NCI-H128 (cell line): ENCODE data around the gene NSUN2.
"Not testable (repeated sequence)": the region's sequence is repeated elsewhere in the genome, so short reads cannot be mapped to it uniquely, and the experiment has no call there.

ENCODE experiments used
- DNase-seq: peaks from one replicate; lab custom pipeline; 2025; ENCODE audit not compliant: unreplicated experiment; lab: John Stamatoyannopoulos, UW

Gene NSUN2

GRCh38 chr5:6645571-6646362 is 12.9 kb upstream of the NSUN2 start:
- not testable (repeated sequence) for DNase-seq

DNA sequence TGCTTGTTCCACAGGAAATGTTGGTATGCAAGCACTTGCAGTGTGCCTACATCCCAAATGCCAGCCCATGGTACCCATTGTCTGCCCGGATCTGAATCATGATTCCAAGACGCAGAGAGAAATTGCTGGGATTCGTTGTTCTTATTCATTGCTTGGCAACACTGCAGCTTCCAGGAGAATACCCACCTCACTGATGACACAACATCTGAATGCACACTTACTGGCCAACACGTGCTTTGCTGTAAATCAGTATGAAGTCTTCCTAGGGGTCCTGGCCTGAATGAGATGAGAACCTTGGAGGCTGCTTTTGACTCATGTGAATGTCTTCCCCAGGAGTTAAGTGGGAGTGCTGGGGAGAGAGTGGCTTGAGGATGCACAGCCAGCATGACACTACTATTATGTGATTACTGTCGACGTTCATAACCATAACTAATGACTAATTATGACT is 12.0 kb upstream of the NSUN2 start:
- DNase-seq = no peak

DNA sequence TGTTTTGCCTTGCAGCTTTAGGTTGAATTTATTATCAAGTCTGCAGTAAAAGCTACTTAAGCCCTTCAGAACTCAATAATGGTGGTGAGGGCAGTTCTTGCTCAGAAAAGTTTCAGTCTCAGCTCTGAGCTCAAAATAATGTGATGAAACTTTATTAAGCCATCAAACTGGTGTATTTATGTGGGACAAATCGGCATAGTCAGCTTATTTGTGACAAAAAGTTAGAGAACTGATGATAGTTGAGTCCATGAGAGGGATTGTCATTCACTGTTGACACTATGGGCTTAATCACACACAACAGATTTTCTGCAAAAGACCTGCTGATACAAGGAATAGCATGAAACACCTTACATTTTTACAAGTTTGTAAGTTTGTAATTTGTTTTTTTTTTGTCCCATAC is 9.8 kb upstream of the NSUN2 start:
- DNase-seq = no peak

DNA sequence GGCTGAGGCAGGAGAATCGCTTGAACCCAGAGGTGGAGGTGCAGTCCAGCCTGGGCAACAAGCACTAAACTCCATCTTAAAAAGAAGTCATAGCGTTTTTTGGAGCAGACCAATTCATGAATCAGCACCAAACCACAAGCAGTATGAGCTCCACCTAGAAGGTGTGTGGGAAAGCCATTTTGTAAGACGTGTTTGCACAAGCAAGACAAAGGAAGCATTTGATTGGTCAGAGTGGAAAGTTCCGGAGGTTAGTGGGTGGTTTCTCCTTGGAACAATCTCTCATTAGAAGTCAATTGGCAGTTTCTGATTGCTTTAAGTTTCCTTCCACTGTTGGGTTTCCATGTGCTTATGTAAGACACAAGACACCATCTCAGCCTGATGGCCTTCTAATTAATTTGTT is 5.4 kb upstream of the NSUN2 start:
- DNase-seq = no peak

DNA sequence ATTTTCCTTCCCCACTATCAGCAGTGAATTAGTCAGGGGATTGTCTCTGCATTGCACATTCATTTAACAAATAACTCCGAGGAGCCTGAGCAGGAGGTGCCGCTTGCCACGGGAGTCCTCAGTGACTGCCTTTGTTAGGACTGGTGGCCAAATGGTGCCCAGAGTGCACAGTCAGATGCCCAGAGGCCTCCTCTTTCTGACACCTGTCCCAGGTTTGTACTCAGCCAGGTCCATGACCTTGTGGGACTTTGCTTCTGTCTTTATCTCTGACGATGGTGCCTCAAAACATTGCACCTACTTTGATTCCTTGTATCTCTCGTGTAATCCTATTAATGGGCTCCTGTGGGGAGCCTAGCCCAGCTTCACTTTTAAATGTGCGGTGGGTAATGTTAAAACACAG is 4.7 kb upstream of the NSUN2 start:
- DNase-seq = no peak

GRCh38 chr5:6637022-6637421 is 4.2 kb upstream of the NSUN2 start:
- DNase-seq = no peak

GRCh38 chr5:6636293-6636692 is 3.4 kb upstream of the NSUN2 start:
- no peak for DNase-seq

GRCh38 chr5:6634788-6635430 is 2.1 kb upstream of the NSUN2 start:
- DNase-seq = no peak

DNA sequence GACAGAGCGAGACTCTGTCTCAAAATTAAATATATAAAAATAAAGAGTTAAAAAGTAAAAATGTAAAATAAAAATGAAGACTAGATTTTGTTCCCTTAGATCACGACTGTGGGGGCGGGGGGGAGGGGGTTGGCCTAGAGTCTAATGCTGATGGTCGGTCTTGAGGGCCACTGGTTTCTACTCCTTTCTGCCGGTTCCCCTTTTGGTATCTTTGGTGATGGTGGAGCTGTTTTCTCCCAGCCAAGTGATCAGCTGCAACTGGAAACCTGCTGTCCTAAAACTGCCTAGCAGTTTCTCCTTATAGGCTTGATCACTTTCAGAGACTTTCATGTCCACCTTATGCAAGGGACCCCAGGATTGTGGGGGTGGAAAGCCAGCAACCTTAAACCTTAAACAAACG is 1.5 kb upstream of the NSUN2 start:
- DNase-seq = no peak

GRCh38 chr5:6633469-6634245 is 813 bp upstream of the NSUN2 start:
- peak; percentile 21 for DNase-seq

DNA sequence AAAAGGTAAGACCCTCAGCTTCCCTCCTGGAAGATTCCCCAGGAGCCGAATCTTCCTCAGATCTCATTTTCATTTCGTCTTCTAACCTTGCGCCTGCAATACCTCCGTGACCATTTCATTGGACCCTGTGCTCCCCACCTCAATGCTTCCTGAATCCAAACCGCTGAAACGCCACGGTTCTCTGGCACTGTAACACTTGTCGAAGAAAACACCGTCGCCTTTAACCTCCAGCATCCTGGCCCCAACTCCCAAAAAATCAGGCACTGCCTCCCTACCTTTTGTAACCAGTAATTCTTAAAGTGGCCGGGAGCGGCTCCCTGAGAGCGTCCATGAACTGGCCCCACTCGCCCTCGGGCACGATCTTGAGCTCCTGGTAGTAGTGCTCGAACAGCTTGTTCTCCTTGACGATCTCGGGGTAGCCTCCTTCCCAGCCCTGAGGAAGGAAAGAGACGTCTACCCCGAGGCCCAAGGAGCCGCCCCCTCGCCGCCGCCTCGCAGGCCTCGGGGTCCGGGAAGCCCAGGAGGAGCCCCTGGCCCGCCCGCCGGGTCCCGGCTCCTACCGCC is 438 bp downstream of the NSUN2 start:
- DNase-seq = no peak

DNA sequence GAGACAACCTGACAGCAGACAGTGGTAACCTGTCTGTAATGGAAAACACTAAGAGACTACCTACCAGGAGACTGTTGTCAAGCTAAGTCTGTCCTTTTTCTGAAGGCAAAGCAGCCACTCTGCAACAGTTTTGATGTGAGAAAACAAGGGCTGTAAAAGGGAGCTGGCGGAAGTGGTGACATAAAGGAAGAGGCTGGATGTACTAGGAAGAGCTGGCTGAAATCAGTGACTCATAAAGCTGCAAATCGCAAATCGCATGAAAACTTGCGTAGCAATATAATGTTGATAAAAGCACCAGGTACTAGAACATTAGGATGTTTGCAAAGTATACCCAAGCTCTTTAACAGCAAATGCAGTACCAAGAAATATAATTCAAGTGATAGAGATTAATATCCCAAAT is 1.4 kb downstream of the NSUN2 start:
- DNase-seq = no peak

- DNase-seq = no peak
These were observed 6.3 kb downstream of the NSUN2 start for GRCh38 chr5:6626508-6626907.

- no peak for DNase-seq
These were observed 8.9 kb downstream of the NSUN2 start for GRCh38 chr5:6623941-6624340.

DNA sequence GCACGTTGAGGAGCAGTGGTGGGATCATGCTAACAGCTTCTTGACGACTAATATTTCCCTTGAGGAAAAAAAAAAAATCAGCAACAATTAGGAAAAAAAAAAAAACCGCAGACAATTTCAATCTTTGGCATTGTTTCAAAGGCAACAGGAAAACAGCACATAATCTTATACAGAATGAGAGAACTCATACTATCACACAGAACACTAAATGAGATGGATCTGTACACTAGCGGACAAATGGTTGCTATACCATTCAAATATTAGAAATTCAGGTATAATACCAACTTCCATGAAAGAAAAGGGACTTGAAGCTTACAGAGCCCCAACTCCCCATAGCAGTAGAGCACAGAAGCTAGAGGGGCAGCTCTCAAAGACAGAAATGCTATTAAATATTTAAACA is 9.6 kb downstream of the NSUN2 start:
- DNase-seq = no peak

- no peak for DNase-seq
These were observed 16.2 kb downstream of the NSUN2 start for GRCh38 chr5:6616632-6617031.

GRCh38 chr5:6615034-6615815 is 17.6 kb downstream of the NSUN2 start:
- DNase-seq = no peak

GRCh38 chr5:6611334-6612256 is 21.2 kb downstream of the NSUN2 start:
- DNase-seq = peak; percentile 67

- DNase-seq = no peak
These were observed 24.8 kb downstream of the NSUN2 start for GRCh38 chr5:6608016-6608415.

DNA sequence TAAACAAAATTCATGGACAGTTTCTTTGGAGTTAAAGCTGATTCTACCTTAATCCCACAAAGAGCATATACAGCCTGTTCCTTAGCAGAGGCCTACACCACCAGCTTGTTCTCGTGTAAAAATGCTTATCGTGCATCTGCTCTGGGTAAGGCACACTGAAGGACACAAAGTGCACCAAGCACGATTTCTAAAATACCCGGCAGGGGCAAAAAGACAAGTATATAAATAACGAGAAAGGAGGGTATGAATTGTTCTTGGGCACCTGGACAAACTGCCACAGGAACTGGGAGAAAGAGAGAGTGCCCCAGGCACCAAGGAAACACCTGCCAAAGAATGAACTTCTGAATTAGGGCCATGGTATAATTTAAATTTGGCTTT is 25.3 kb downstream of the NSUN2 start:
- DNase-seq = no peak
